H9 (cell line): ENCODE data around the gene CATSPERZ. TPM values are rescaled to one million over a fixed set of nuclear protein-coding genes. Genes with fewer than 3 reads are reported as not detected.

Experiments used
- DNase-seq: peaks from one replicate; pipeline ENCODE4 v3.0.0-alpha.2; 2017
- H2AFZ ChIP-seq: one replicate; pipeline ENCODE4 v1.6.1; 2013; ENCODE audit warnings: mild to moderate bottlenecking, low read length, control low read depth, moderate library complexity
- H2AK5ac ChIP-seq: 2 replicates; pipeline ENCODE4 v1.6.1; 2013; ENCODE audit warnings: low read length, control low read depth, mixed read lengths; ENCODE audit not compliant: insufficient read length
- H2BK120ac ChIP-seq: one replicate; pipeline ENCODE4 v1.6.1; 2013; ENCODE audit warnings: low read depth, mild to moderate bottlenecking, low read length, control low read depth, inconsistent platforms; ENCODE audit not compliant: poor library complexity, severe bottlenecking
- H2BK12ac ChIP-seq: 2 replicates; pipeline ENCODE4 v1.6.1; 2013; ENCODE audit warnings: low read length, control low read depth, mixed read lengths, low read depth; ENCODE audit not compliant: insufficient read length
- H2BK15ac ChIP-seq: 2 replicates; pipeline ENCODE4 v1.6.1; 2013; ENCODE audit warnings: low read depth, low read length, control low read depth
- H2BK20ac ChIP-seq: one replicate; pipeline ENCODE4 v1.6.1; 2013; ENCODE audit warnings: low read depth, mild to moderate bottlenecking, low read length, control low read depth, inconsistent platforms; ENCODE audit not compliant: poor library complexity, severe bottlenecking
- H2BK5ac ChIP-seq: 2 replicates; pipeline ENCODE4 v1.6.1; 2013; ENCODE audit warnings: low read length, control low read depth, mixed read lengths; ENCODE audit not compliant: insufficient read length
- H3K14ac ChIP-seq: 2 replicates; pipeline ENCODE4 v1.6.1; 2013; ENCODE audit warnings: low read length, control low read depth; ENCODE audit not compliant: insufficient read depth
- H3K18ac ChIP-seq: 2 replicates; pipeline ENCODE4 v1.6.1; 2013; ENCODE audit warnings: low read depth, mild to moderate bottlenecking, mixed read lengths, low read length, control low read depth; ENCODE audit not compliant: insufficient read length
- H3K23ac ChIP-seq: 2 replicates; pipeline ENCODE4 v1.6.1; 2013; ENCODE audit warnings: low read length, control low read depth, mixed read lengths, low read depth; ENCODE audit not compliant: insufficient read length
- H3K23me2 ChIP-seq: 2 replicates; pipeline ENCODE4 v1.6.1; 2013; ENCODE audit warnings: low read depth, mild to moderate bottlenecking, mixed read lengths, low read length, control low read depth; ENCODE audit not compliant: insufficient read length, poor library complexity, severe bottlenecking
- H3K27ac ChIP-seq: 2 replicates; pipeline ENCODE4 v1.5.1; 2013; ENCODE audit warnings: low read length, control low read depth, mixed read lengths, low read depth; ENCODE audit not compliant: insufficient read length
- H3K27me3 ChIP-seq: 2 replicates; pipeline ENCODE4 v1.6.1; 2013; ENCODE audit warnings: low read length, control low read depth, inconsistent platforms; ENCODE audit not compliant: insufficient read depth
- H3K4ac ChIP-seq: 2 replicates; pipeline ENCODE4 v1.6.1; 2013; ENCODE audit warnings: low read depth, mild to moderate bottlenecking, control low read depth, inconsistent platforms, low read length, moderate library complexity
- H3K4me1 ChIP-seq: 2 replicates; pipeline ENCODE4 v1.6.1; 2013; ENCODE audit warnings: low read length, control low read depth, inconsistent platforms; ENCODE audit not compliant: insufficient read depth
- H3K4me2 ChIP-seq: 2 replicates; pipeline ENCODE4 v1.6.1; 2013; ENCODE audit warnings: low read length, control low read depth, mixed read lengths; ENCODE audit not compliant: insufficient read length, insufficient read depth
- H3K56ac ChIP-seq: 2 replicates; pipeline ENCODE4 v1.6.1; 2013; ENCODE audit warnings: low read depth, mild to moderate bottlenecking, mixed read lengths, low read length, control low read depth; ENCODE audit not compliant: insufficient read length
- H3K79me1 ChIP-seq: 2 replicates; pipeline ENCODE4 v1.6.1; 2013; ENCODE audit warnings: low read depth, mild to moderate bottlenecking, moderate library complexity, low read length, control low read depth, inconsistent platforms; ENCODE audit not compliant: insufficient read depth, poor library complexity, severe bottlenecking
- H3K79me2 ChIP-seq: 2 replicates; pipeline ENCODE4 v1.6.1; 2013; ENCODE audit warnings: low read length, control low read depth, inconsistent platforms; ENCODE audit not compliant: insufficient read depth
- H3K9ac ChIP-seq: 2 replicates; pipeline ENCODE4 v1.6.1; 2013; ENCODE audit warnings: low read length, control low read depth, mixed read lengths; ENCODE audit not compliant: insufficient read length; ENCODE audit errors: extremely low read depth
- H3K9me3 ChIP-seq: one replicate; pipeline ENCODE4 v1.6.1; 2013; ENCODE audit warnings: low read depth, low read length, inconsistent platforms; ENCODE audit not compliant: control insufficient read depth
- H3T11ph ChIP-seq: one replicate; pipeline ENCODE4 v1.6.1; 2013; ENCODE audit warnings: mild to moderate bottlenecking, low read length, control low read depth, inconsistent platforms
- H4K20me1 ChIP-seq: one replicate; pipeline ENCODE4 v1.6.1; 2013; ENCODE audit not compliant: control insufficient read depth, insufficient read length, insufficient read depth
- H4K5ac ChIP-seq: 2 replicates; pipeline ENCODE4 v1.6.1; 2013; ENCODE audit warnings: low read depth, mild to moderate bottlenecking, mixed read lengths, low read length, control low read depth; ENCODE audit not compliant: insufficient read length
- H4K8ac ChIP-seq: replicated peaks from 2 replicates; pipeline ENCODE4 v1.6.1; 2013; ENCODE audit warnings: low read length, control low read depth, mixed read lengths, low read depth; ENCODE audit not compliant: insufficient read length
- H4K91ac ChIP-seq: 2 replicates; pipeline ENCODE4 v1.6.1; 2013; ENCODE audit warnings: low read depth, mild to moderate bottlenecking, moderate library complexity, mixed read lengths, low read length, control low read depth; ENCODE audit not compliant: insufficient read length
- H3K27ac Mint-ChIP-seq, 3 experiments: 2 replicates in 2 of 3; 3 replicates in 1 of 3; pipeline ENCODE4 v1.8.0; 2020 to 2021; ENCODE audit warnings: mixed read lengths in 3 of 3, mild to moderate bottlenecking in 1 of 3, moderate library complexity in 1 of 3
- H3K27me3 Mint-ChIP-seq: 2 replicates; pipeline ENCODE4 v1.8.0; 2021; ENCODE audit warnings: low read depth, mild to moderate bottlenecking, moderate library complexity, mixed read lengths
- H3K36me3 Mint-ChIP-seq, 3 experiments: 2 replicates in 2 of 3; 3 replicates in 1 of 3; pipeline ENCODE4 v1.8.0; 2020 to 2021; ENCODE audit warnings: low read depth in 3 of 3, mixed read lengths in 3 of 3; ENCODE audit not compliant: insufficient read depth in 1 of 3
- H3K4me1 Mint-ChIP-seq, 2 experiments: 2 replicates each; pipeline ENCODE4 v1.8.0; 2020; ENCODE audit warnings: mixed read lengths in 2 of 2
- H3K4me3 Mint-ChIP-seq, 2 experiments: 2 replicates in 1 of 2; 3 replicates in 1 of 2; pipeline ENCODE4 v1.8.0; 2020 to 2021; ENCODE audit warnings: mild to moderate bottlenecking in 2 of 2, mixed read lengths in 2 of 2, moderate library complexity in 1 of 2
- H3K9me3 Mint-ChIP-seq, 2 experiments: 2 replicates in 1 of 2; 3 replicates in 1 of 2; pipeline ENCODE4 v1.8.0; 2020; ENCODE audit warnings: mild to moderate bottlenecking in 2 of 2, mixed read lengths in 2 of 2, moderate library complexity in 1 of 2
- CTCF ChIP-seq: fragments of 200-600 bp; sonication (generic); conservative IDR thresholded peaks from 3 replicates; pipeline ENCODE4 v1.8.0; 2021; ENCODE audit warnings: antibody characterized with exemption, mild to moderate bottlenecking
- WGBS: extraction: QIAGEN DNeasy Blood & Tissue Kit; methylation state at CpG from one replicate; pipeline ENCODE4 v1.1.7; 2013; ENCODE audit warnings: missing lambda C conversion rate, low lambda C conversion rate, mixed read lengths; ENCODE audit not compliant: insufficient read length; ENCODE audit errors: extremely low coverage; 5-methylcytosine and 5-hydroxymethylcytosine counted together
- total RNA-seq: library from RNA; stranded (reverse); gene quantifications from 2 replicates; pipeline ENCODE4 v1.2.1, GENCODE V29; 2021

The CATSPERZ gene
- total RNA-seq, 1 experiment from 2014 or later, result 0.92 TPM

DNA sequence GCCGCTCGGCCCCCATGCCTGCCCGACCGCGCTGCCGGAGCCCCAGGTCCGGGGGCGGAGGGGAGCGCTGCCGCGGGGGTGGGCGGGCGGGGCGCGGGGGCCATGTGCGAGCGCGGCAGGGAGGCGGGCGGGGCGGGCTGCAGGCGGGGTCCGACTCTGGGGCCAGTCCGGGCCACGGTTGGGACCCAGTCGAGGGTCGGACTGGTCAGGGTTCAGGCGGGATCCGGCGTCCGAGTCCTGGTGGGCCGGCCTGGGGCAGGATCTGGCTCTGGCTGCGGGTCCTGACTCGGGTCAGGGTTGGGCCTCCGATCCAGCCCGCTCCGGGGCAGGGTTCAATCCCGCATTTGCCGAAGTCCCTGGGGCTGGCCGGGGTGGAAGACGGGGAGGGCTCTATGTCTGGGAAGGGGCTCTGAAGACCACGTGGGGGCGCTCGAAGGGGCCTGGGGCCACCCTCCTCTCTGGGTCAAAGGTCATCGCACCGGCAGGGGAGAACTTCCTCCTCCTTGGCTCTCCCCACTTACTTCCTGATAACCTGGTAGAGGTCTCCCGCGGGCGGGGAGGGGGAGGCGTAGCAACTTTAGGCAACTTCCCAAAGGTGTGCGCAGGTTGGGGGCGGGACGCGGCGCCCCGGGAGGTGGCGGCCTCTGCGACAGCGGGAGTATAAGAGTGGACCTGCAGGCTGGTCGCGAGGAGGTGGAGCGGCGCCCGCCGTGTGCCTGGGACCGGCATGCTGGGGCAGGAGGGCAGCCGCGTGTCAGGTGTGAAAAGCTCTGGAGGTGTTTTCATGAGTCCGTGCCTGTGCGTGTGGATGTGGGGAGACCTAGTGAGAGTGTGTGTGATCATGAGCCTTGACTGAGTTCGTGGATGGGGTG lies 5.8 kb downstream of the CATSPERZ start:
- H3K79me2 ChIP-seq, result peaks cover 3% of the 10 kb centered on the region; the same call in 1 of the 2 replicates

More for the DNA sequence above, 5.8 kb downstream of the CATSPERZ start:
- H3K9me3 Mint-ChIP-seq, result no peaks in the 10 kb centered on the region
- H2BK20ac ChIP-seq, result no peak overlapping the region
- peak overlapping the region; percentile 81 for H3K14ac ChIP-seq
- H3K27ac ChIP-seq, result no peak overlapping the region
- no peak overlapping the region for H4K91ac ChIP-seq
- peak overlapping the region; percentile 26 to 96 (median 31); a peak in 5 of 7 replicates for H3K27ac Mint-ChIP-seq
- TF ChIP-seq CTCF, result peak; percentile 67
- peak overlapping the region; percentile 87 for H3K4me2 ChIP-seq
- peak overlapping the region; percentile 37 for H3K9ac ChIP-seq
- DNase-seq, result peak; percentile 89
- no peak overlapping the region for H2AK5ac ChIP-seq
- no peak overlapping the region for H2BK5ac ChIP-seq
- no CpG with 5 or more reads among the region's 71 CpGs for WGBS
- peaks cover 7 to 8% (median 7%) of the 10 kb centered on the region in 3 experiments; a peak in 5 of 7 replicates for H3K36me3 Mint-ChIP-seq
- H3K9me3 ChIP-seq, result no peaks in the 10 kb centered on the region
- no peak overlapping the region for H2AFZ ChIP-seq
- H4K8ac ChIP-seq, result no peak overlapping the region
- H4K20me1 ChIP-seq, result no peaks in the 10 kb centered on the region
- H2BK12ac ChIP-seq, result no peak overlapping the region
- peaks cover 10% of the 10 kb centered on the region for H3K23me2 ChIP-seq
- H3K27me3 Mint-ChIP-seq, result peaks cover 27% of the 10 kb centered on the region
- H3K56ac ChIP-seq, result no peak overlapping the region
- H3K4me1 Mint-ChIP-seq, result peaks cover 13% of the 10 kb centered on the region in 2 experiments
- peak overlapping the region; percentile 90 to 92 for H3K4me3 Mint-ChIP-seq
- no peak overlapping the region for H3K18ac ChIP-seq
- H3K23ac ChIP-seq, result no peak overlapping the region
- peaks cover 2% of the 10 kb centered on the region; the same call in 1 of the 2 replicates for H3K4me1 ChIP-seq
- H3K4ac ChIP-seq, result no peak overlapping the region
- no peak overlapping the region for H3T11ph ChIP-seq
- peaks cover 5% of the 10 kb centered on the region for H3K79me1 ChIP-seq
- no peak overlapping the region for H4K5ac ChIP-seq
- H3K27me3 ChIP-seq, result no peaks in the 10 kb centered on the region; the same call in 1 of the 2 replicates
- no peak overlapping the region for H2BK120ac ChIP-seq
- no peak overlapping the region for H2BK15ac ChIP-seq
